Neuronal stem cell (in vitro differentiated cells): ENCODE results near the gene GABRA4.

Experiments
- DNase-seq: peaks from one replicate; pipeline ENCODE4 v3.0.0-alpha.2; 2013; ENCODE audit warnings: low spot score
- H2AFZ ChIP-seq: one replicate; pipeline ENCODE4 v1.6.1; 2013; ENCODE audit warnings: mild to moderate bottlenecking, low read length, inconsistent platforms
- H2AK5ac ChIP-seq: 2 replicates; pipeline ENCODE4 v1.6.1; 2013; ENCODE audit warnings: low read depth, mild to moderate bottlenecking, inconsistent platforms, low read length, moderate library complexity, mixed read lengths
- H2BK120ac ChIP-seq: 2 replicates; pipeline ENCODE4 v1.6.1; 2013; ENCODE audit warnings: low read depth, mild to moderate bottlenecking, inconsistent platforms, low read length, moderate library complexity, mixed read lengths
- H2BK12ac ChIP-seq: one replicate; pipeline ENCODE4 v1.6.1; 2013; ENCODE audit warnings: low read length, inconsistent platforms
- H2BK15ac ChIP-seq: 2 replicates; pipeline ENCODE4 v1.6.1; 2013; ENCODE audit warnings: mild to moderate bottlenecking, low read length, inconsistent platforms, mixed read lengths
- H2BK5ac ChIP-seq: one replicate; pipeline ENCODE4 v1.6.1; 2013; ENCODE audit warnings: inconsistent platforms, mild to moderate bottlenecking, low read length, moderate library complexity
- H3K14ac ChIP-seq: one replicate; pipeline ENCODE4 v1.6.1; 2013; ENCODE audit warnings: low read length, inconsistent platforms
- H3K18ac ChIP-seq: 2 replicates; pipeline ENCODE4 v1.6.1; 2013; ENCODE audit warnings: low read length, inconsistent platforms
- H3K23ac ChIP-seq: 2 replicates; pipeline ENCODE4 v1.6.1; 2013; ENCODE audit warnings: low read depth, mild to moderate bottlenecking, mixed read lengths, low read length, inconsistent platforms; ENCODE audit not compliant: poor library complexity
- H3K27ac ChIP-seq: replicated peaks from 3 replicates; pipeline ENCODE4 v1.5.1; 2013; ENCODE audit warnings: low read length, inconsistent platforms
- H3K27me3 ChIP-seq, 3 experiments: 2 replicates each; pipeline ENCODE4 v1.6.1; 2013; ENCODE audit warnings: low read length in 3 of 3, mild to moderate bottlenecking in 2 of 3, inconsistent platforms in 1 of 3, low read depth in 1 of 3, mixed read lengths in 1 of 3, moderate library complexity in 1 of 3; ENCODE audit not compliant: control insufficient read depth in 3 of 3, insufficient read depth in 3 of 3
- H3K36me3 ChIP-seq, 2 donors: replicated peaks in 1 of 2; 2 replicates each; pipeline ENCODE4 v1.6.1; 2013; ENCODE audit warnings: low read length in 2 of 2; ENCODE audit not compliant: control insufficient read depth in 2 of 2, insufficient read depth in 2 of 2
- H3K4ac ChIP-seq: 2 replicates; pipeline ENCODE4 v1.6.1; 2013; ENCODE audit warnings: inconsistent platforms, mild to moderate bottlenecking, low read length, moderate library complexity
- H3K4me1 ChIP-seq, 2 donors: 1 replicate in 1 of 2; 2 replicates in 1 of 2; pipeline ENCODE4 v1.6.1; 2013; ENCODE audit warnings: low read length in 2 of 2, low read depth in 1 of 2; ENCODE audit not compliant: control insufficient read depth in 2 of 2, insufficient read depth in 1 of 2
- H3K4me2 ChIP-seq: one replicate; pipeline ENCODE4 v1.6.1; 2013; ENCODE audit warnings: mild to moderate bottlenecking, low read length, inconsistent platforms; ENCODE audit not compliant: insufficient read depth, poor library complexity, severe bottlenecking
- H3K4me3 ChIP-seq, 2 donors: 2 replicates each; pipeline ENCODE4 v1.5.1; 2013; ENCODE audit warnings: low read length in 2 of 2, mild to moderate bottlenecking in 2 of 2, inconsistent platforms in 1 of 2, moderate library complexity in 1 of 2
- H3K79me1 ChIP-seq: one replicate; pipeline ENCODE4 v1.6.1; 2013; ENCODE audit warnings: low read depth, mild to moderate bottlenecking, inconsistent platforms, low read length, moderate library complexity
- H3K9ac ChIP-seq: one replicate; pipeline ENCODE4 v1.6.1; 2013; ENCODE audit warnings: mild to moderate bottlenecking, low read depth, low read length, inconsistent platforms; ENCODE audit not compliant: poor library complexity
- H3K9me3 ChIP-seq, 2 donors: replicated peaks in 1 of 2; 2 replicates each; pipeline versions ENCODE3 to v1.6.1; 2013; ENCODE audit warnings: low read length in 2 of 2, mild to moderate bottlenecking in 2 of 2, inconsistent platforms in 1 of 2, low read depth in 1 of 2, mixed read lengths in 1 of 2, moderate library complexity in 1 of 2; ENCODE audit not compliant: control insufficient read depth in 2 of 2, insufficient read depth in 1 of 2
- H4K8ac ChIP-seq: one replicate; pipeline ENCODE4 v1.6.1; 2013; ENCODE audit warnings: low read depth, mild to moderate bottlenecking, inconsistent platforms, low read length, moderate library complexity
- H4K91ac ChIP-seq: one replicate; pipeline ENCODE4 v1.6.1; 2013; ENCODE audit warnings: low read length, low read depth, mild to moderate bottlenecking, inconsistent platforms; ENCODE audit not compliant: poor library complexity
- WGBS, 2 donors: extraction: QIAGEN DNeasy Blood & Tissue Kit; methylation state at CpG; one replicate each; pipeline ENCODE4 v1.1.7; 2013; ENCODE audit warnings: missing lambda C conversion rate in 2 of 2, mixed read lengths in 1 of 2; ENCODE audit not compliant: insufficient read length in 2 of 2, insufficient replicate concordance in 1 of 2; ENCODE audit errors: extremely low coverage in 2 of 2; 5-methylcytosine and 5-hydroxymethylcytosine counted together

GABRA4 gene

GRCh38 chr4:46992338-46992737, 1.0 kb downstream of the GABRA4 start:
- H3K9ac ChIP-seq = no peak overlapping the region
- no CpG with 5 or more reads among the region's 9 CpGs for WGBS, 2 donors
- H3K9me3 ChIP-seq = peaks cover 0 to 2% of the 10 kb centered on the region in 2 donors
- H4K91ac ChIP-seq = no peak overlapping the region
- no peak overlapping the region for H3K27ac ChIP-seq
- H3K18ac ChIP-seq = no peak overlapping the region
- H3K36me3 ChIP-seq = no peaks in the 10 kb centered on the region
- H3K27me3 ChIP-seq = peaks cover 16 to 50% (median 36%) of the 10 kb centered on the region in 3 experiments
- no peak overlapping the region for H2AFZ ChIP-seq
- no peak overlapping the region for H2BK120ac ChIP-seq
- no peak overlapping the region for H2BK12ac ChIP-seq
- H3K14ac ChIP-seq = no peak overlapping the region
- no peak overlapping the region for H2BK5ac ChIP-seq
- DNase-seq = no peak
- H4K8ac ChIP-seq = no peak overlapping the region
- H3K4me3 ChIP-seq = no peak overlapping the region
- no peaks in the 10 kb centered on the region for H3K79me1 ChIP-seq
- H3K4me2 ChIP-seq = no peak overlapping the region
- H3K23ac ChIP-seq = no peak overlapping the region
- H3K4ac ChIP-seq = no peak overlapping the region
- H2AK5ac ChIP-seq = no peak overlapping the region
- H2BK15ac ChIP-seq = no peak overlapping the region
- H3K4me1 ChIP-seq = peaks cover 0 to 9% of the 10 kb centered on the region in 2 donors

- H3K27me3 ChIP-seq = peaks cover 0 to 15% (median 2%) of the 10 kb centered on the region in 3 experiments
Observed at GRCh38 chr4:46986922-46987638, 6.3 kb downstream of the GABRA4 start.

DNA sequence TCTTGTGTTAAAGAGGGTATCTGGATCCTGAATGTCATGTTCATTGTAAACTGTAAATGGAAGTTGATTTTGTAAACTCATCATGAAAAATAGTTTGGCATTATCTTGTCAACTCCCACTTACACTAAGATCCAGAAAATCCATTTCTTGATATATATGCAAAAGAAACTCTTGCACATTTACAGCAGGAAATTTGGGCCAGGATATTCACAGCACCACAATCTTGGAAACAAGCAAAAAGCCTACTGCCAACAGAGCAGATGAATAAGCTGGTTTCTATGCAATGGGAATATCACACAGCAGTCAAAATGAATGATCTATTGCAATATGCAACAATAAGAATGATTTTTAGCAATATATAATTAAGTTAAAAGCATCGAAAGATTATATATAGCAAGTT, 8.6 kb downstream of the GABRA4 start:
- no peaks in the 10 kb centered on the region for H3K36me3 ChIP-seq
- H3K4me3 ChIP-seq = no peak overlapping the region
- H3K27me3 ChIP-seq = peaks cover 0 to 5% (median 0%) of the 10 kb centered on the region in 3 experiments
- H2BK120ac ChIP-seq = no peak overlapping the region
- H3K9ac ChIP-seq = no peak overlapping the region
- no peak for DNase-seq
- H3K4me2 ChIP-seq = no peak overlapping the region
- no peaks in the 10 kb centered on the region for H3K4me1 ChIP-seq
- no peak overlapping the region for H3K23ac ChIP-seq
- H4K8ac ChIP-seq = no peak overlapping the region
- no peak overlapping the region for H3K18ac ChIP-seq
- no peak overlapping the region for H2BK12ac ChIP-seq
- H2AK5ac ChIP-seq = no peak overlapping the region
- H2AFZ ChIP-seq = no peak overlapping the region
- no peaks in the 10 kb centered on the region for H3K79me1 ChIP-seq
- H2BK5ac ChIP-seq = no peak overlapping the region
- WGBS, 2 donors = no CpG with 5 or more reads among the region's 1 CpG
- H3K27ac ChIP-seq = no peak overlapping the region
- no peak overlapping the region for H3K4ac ChIP-seq
- H3K14ac ChIP-seq = no peak overlapping the region
- no peak overlapping the region for H4K91ac ChIP-seq
- no peaks in the 10 kb centered on the region for H3K9me3 ChIP-seq
- H2BK15ac ChIP-seq = no peak overlapping the region

More at GRCh38 chr4:46986922-46987638, 6.3 kb downstream of the GABRA4 start:
- no peak overlapping the region for H3K4me3 ChIP-seq
- no peak overlapping the region for H2BK120ac ChIP-seq
- no peak overlapping the region for H4K91ac ChIP-seq
- no peaks in the 10 kb centered on the region for H3K4me1 ChIP-seq
- H2BK15ac ChIP-seq = no peak overlapping the region
- no peak overlapping the region for H4K8ac ChIP-seq
- no peaks in the 10 kb centered on the region for H3K36me3 ChIP-seq
- no peak overlapping the region for H3K23ac ChIP-seq
- H3K9ac ChIP-seq = no peak overlapping the region
- H3K4ac ChIP-seq = no peak overlapping the region
- no peak overlapping the region for H2AK5ac ChIP-seq
- 100% methylated on average over 1 of the region's 3 CpGs for WGBS, 2 donors
- H2BK5ac ChIP-seq = no peak overlapping the region
- H3K18ac ChIP-seq = no peak overlapping the region
- no peak overlapping the region for H3K4me2 ChIP-seq
- H2AFZ ChIP-seq = no peak overlapping the region
- H3K9me3 ChIP-seq = no peaks in the 10 kb centered on the region
- H2BK12ac ChIP-seq = no peak overlapping the region
- no peak overlapping the region for H3K27ac ChIP-seq
- no peak for DNase-seq
- H3K79me1 ChIP-seq = no peaks in the 10 kb centered on the region
- no peak overlapping the region for H3K14ac ChIP-seq

DNA sequence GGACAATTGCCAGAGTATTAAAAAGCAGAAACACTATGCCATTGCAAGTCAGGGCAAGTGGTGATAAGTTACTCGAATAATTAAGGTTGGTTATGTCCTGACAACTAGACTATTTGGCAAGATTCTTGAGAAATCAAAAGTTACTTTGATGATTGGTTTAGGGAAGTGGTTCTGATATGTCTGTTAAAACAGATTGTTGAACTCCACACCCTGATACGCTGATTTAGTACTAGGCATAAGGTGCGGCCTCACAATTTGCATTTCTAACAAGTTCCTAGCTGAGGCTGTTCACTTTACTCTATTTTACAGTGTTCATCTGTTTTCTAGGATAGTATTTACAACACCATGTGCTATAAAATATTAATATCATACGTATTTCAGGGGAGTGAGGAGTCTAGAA, 12.5 kb downstream of the GABRA4 start:
- Histone ChIP-seq H2AFZ (no peak overlapping the region), H2AK5ac (no peak overlapping the region), H3K23ac (no peak overlapping the region), H3K14ac (no peak overlapping the region), H3K27ac (no peak overlapping the region), H4K8ac (no peak overlapping the region), H2BK15ac (no peak overlapping the region), H3K4ac (no peak overlapping the region), H3K18ac (no peak overlapping the region), H3K36me3 (no peaks in the 10 kb centered on the region), H2BK12ac (no peak overlapping the region), H3K4me1 (no peaks in the 10 kb centered on the region), H3K4me2 (no peak overlapping the region), H2BK120ac (no peak overlapping the region), H3K79me1 (no peaks in the 10 kb centered on the region), H3K9me3 (no peaks in the 10 kb centered on the region), H3K27me3 (no peaks in the 10 kb centered on the region), H2BK5ac (no peak overlapping the region), H3K9ac (no peak overlapping the region), H4K91ac (no peak overlapping the region), H3K4me3 (no peak overlapping the region)
- WGBS, 2 donors = no CpG with 5 or more reads among the region's 4 CpGs
- no peak for DNase-seq
